ENCODE data around the gene CAMK2N1.

GRCh38 chr1:20495661-20496060 is 9.7 kb upstream of the CAMK2N1 start:
- no peak for TF ChIP-seq POLR2A (IDR thresholded peaks at IDR 0.05)
- no peak for TF ChIP-seq CTCF (IDR thresholded peaks at IDR 0.05)
- TF ChIP-seq POLR2AphosphoS5 (IDR thresholded peaks at IDR 0.05) = no peak

All from transverse colon (tissue), 4 donors.